A549 (cell line): Measurements from ENCODE around the gene ICAM5.
A peak's percentile ranks its signal among the peaks of the same experiment; 100 is the strongest.

Experiments
- EHMT2 ChIP-seq: fragments of 200-600 bp; sonication (generic); IDR thresholded peaks from 2 replicates; pipeline ENCODE4 v1.6.1; 2016; ENCODE audit warnings: antibody characterized with exemption, low read depth, mild to moderate bottlenecking, moderate library complexity
- JUNB ChIP-seq: fragments of >200 bp; sonication (Bioruptor Twin); formaldehyde crosslinking; IDR thresholded peaks from 2 replicates; pipeline ENCODE4 v1.6.1; 2016
- MAFK ChIP-seq: fragments of 450-650 bp; IDR thresholded peaks from 2 replicates; pipeline ENCODE4 v1.6.1; 2014; ENCODE audit not compliant: partially characterized antibody
- ZNF302 ChIP-seq: fragments of 250-450 bp; sonication (Bioruptor Pico); IDR thresholded peaks from 2 replicates; pipeline ENCODE4 v1.9.0; 2021; ENCODE audit warnings: inconsistent platforms, mild to moderate bottlenecking, moderate library complexity
- TF ChIP-seq, protein P1 (sequence below): fragments of >200 bp; sonication (Bioruptor Twin); formaldehyde crosslinking; IDR thresholded peaks from 3 replicates; pipeline ENCODE4 v1.5.1; 2016
- TF ChIP-seq, protein P2 (sequence below): IDR thresholded peaks from 2 replicates; pipeline ENCODE4 v1.6.1; 2012; ENCODE audit warnings: low read depth, borderline replicate concordance

DNA sequence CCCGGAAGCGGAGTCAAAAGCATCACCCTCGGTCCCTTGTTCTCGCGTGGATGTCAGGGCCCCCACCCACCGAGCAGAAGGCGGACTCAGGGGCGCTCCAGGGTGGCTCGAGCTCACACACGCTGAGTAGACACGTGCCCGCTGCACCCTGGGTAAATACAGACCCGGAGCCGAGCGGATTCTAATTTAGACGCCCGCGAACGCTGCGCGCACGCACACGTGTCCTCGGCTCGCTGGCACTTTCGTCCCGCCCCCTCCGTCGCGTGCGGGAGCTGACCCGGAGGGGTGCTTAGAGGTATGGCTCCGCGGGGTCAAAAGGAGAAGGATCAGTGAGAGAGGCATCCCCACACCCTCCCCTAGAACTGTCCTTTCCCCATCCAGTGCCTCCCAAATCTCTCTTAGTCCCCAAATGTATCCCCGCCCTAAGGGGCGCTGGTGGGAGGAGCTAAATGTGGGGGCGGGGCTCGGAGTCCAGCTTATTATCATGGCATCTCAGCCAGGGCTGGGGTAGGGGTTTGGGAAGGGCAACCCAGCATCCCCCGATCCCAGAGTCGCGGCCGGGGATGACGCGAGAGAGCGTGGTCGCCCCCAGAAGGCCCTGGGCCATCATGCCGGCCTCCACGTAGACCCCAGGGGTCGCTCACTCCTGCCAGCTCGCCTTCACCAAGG, 451 bp upstream of the ICAM5 start:
- TF ChIP-seq, protein P1, sequence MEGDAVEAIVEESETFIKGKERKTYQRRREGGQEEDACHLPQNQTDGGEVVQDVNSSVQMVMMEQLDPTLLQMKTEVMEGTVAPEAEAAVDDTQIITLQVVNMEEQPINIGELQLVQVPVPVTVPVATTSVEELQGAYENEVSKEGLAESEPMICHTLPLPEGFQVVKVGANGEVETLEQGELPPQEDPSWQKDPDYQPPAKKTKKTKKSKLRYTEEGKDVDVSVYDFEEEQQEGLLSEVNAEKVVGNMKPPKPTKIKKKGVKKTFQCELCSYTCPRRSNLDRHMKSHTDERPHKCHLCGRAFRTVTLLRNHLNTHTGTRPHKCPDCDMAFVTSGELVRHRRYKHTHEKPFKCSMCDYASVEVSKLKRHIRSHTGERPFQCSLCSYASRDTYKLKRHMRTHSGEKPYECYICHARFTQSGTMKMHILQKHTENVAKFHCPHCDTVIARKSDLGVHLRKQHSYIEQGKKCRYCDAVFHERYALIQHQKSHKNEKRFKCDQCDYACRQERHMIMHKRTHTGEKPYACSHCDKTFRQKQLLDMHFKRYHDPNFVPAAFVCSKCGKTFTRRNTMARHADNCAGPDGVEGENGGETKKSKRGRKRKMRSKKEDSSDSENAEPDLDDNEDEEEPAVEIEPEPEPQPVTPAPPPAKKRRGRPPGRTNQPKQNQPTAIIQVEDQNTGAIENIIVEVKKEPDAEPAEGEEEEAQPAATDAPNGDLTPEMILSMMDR, result no peak
- TF ChIP-seq MAFK, result no peak
- TF ChIP-seq EHMT2, result no peak
- no peak for TF ChIP-seq JUNB
- no peak for TF ChIP-seq ZNF302 (CRISPR knock-in tag)
- TF ChIP-seq, protein P2, sequence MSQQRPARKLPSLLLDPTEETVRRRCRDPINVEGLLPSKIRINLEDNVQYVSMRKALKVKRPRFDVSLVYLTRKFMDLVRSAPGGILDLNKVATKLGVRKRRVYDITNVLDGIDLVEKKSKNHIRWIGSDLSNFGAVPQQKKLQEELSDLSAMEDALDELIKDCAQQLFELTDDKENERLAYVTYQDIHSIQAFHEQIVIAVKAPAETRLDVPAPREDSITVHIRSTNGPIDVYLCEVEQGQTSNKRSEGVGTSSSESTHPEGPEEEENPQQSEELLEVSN, result peak; percentile 89
